NCI-H1048 (cell line): ENCODE measurements around the gene AMACR.

Experiments used
- DNase-seq: peaks from one replicate; lab custom pipeline; 2025; lab: John Stamatoyannopoulos, UW

The AMACR gene

GRCh38 chr5:34007201-34007620 lies 639 bp downstream of the AMACR start:
- no peak for DNase-seq

GRCh38 chr5:34005681-34006080 lies 2.2 kb downstream of the AMACR start:
- DNase-seq = no peak

GRCh38 chr5:34005211-34005610 lies 2.6 kb downstream of the AMACR start:
- DNase-seq = no peak

GRCh38 chr5:34003941-34004340 lies 3.9 kb downstream of the AMACR start:
- DNase-seq = no peak

GRCh38 chr5:34002629-34003328 lies 5.1 kb downstream of the AMACR start:
- DNase-seq = no peak

- no peak for DNase-seq
These were observed 6.5 kb downstream of the AMACR start for GRCh38 chr5:34001241-34001841.

GRCh38 chr5:33999978-34000377 lies 7.9 kb downstream of the AMACR start:
- DNase-seq = no peak

- no peak for DNase-seq
These were observed 10.4 kb downstream of the AMACR start for GRCh38 chr5:33997331-33997983.

GRCh38 chr5:33995865-33996264 lies 12.0 kb downstream of the AMACR start:
- DNase-seq = no peak

- no peak for DNase-seq
These were observed 13.0 kb downstream of the AMACR start for GRCh38 chr5:33994845-33995244.

- no peak for DNase-seq
These were observed 15.0 kb downstream of the AMACR start for GRCh38 chr5:33992864-33993263.

GRCh38 chr5:33985447-33985846 lies 22.4 kb downstream of the AMACR start:
- DNase-seq = no peak

GRCh38 chr5:33984671-33985124 lies 23.2 kb downstream of the AMACR start, which contains the start of gene SLC45A2:
TSS of gene SLC45A2 (minus strand) at chr5:33984693. CDS start at chr5:33984583, 110 bp downstream.
- no peak for DNase-seq

- no peak for DNase-seq
These were observed 23.7 kb downstream of the AMACR start for GRCh38 chr5:33984178-33984577.

GRCh38 chr5:33981408-33982162 lies 26.3 kb downstream of the AMACR start:
- no peak for DNase-seq

GRCh38 chr5:33980030-33980429 lies 27.8 kb downstream of the AMACR start:
- no peak for DNase-seq

- no peak for DNase-seq
These were observed 29.5 kb downstream of the AMACR start for GRCh38 chr5:33978306-33978705.

- no peak for DNase-seq
These were observed 31.5 kb downstream of the AMACR start for GRCh38 chr5:33976307-33976706.

GRCh38 chr5:33975852-33976251 lies 32.0 kb downstream of the AMACR start:
- no peak for DNase-seq

GRCh38 chr5:33973271-33973670 lies 34.6 kb downstream of the AMACR start:
- no peak for DNase-seq

GRCh38 chr5:33969572-33970452 lies 38.0 kb downstream of the AMACR start:
- no peak for DNase-seq
